ENCODE measurements around the gene ATP1B3. TPM values are rescaled to one million over a fixed set of nuclear protein-coding genes. Genes with fewer than 3 reads are reported as not detected.

ATP1B3 gene
- polyA plus RNA-seq, 1 of the 3 experiments (the other 2 are of a cell fraction): 86.3 TPM

- Histone ChIP-seq H3K9me3 (no peaks in the 10 kb centered on the region), H3F3A (replicated peaks; ENCODE audit: insufficient read depth) (peaks cover 2% of the 10 kb centered on the region), H4K20me1 (ENCODE audit: insufficient read depth) (no peaks in the 10 kb centered on the region), H2AFZ (ENCODE audit: low read depth) (no peak overlapping the region), H3K4me1 (ENCODE audit: control insufficient read depth in 1 of 2, insufficient read depth in 2 of 2, low read depth in 1 of 2, low read length in 1 of 2) (no peaks in the 10 kb centered on the region), H3K79me2 (ENCODE audit: insufficient read depth) (no peaks in the 10 kb centered on the region), H3K27ac (ENCODE audit: low read depth in 2 of 2, low read length in 1 of 2) (no peak overlapping the region), H3K4me3 (ENCODE audit: low read depth in 2 of 2, low read length in 1 of 2) (no peak overlapping the region), H3K36me3 (replicated peaks in 1 of 2; ENCODE audit: control insufficient read depth in 1 of 2, insufficient read depth in 2 of 2, low read length in 1 of 2) (peaks cover 12 to 16% of the 10 kb centered on the region in 2 experiments), H3K27me3 (ENCODE audit: insufficient read depth) (no peaks in the 10 kb centered on the region), H3K4me2 (no peak overlapping the region), H3K9me2 (no peaks in the 10 kb centered on the region), H3K9ac (no peak overlapping the region)
- POLR2A ChIA-PET: no interaction called here
- no peak for TF ChIP-seq FOXJ3 (CRISPR knock-in tag; IDR thresholded peaks at IDR 0.05)
- TF ChIP-seq NRF1 (IDR thresholded peaks at IDR 0.05; ENCODE audit: low read depth, low read length): no peak
- TF ChIP-seq RCOR1 (IDR thresholded peaks at IDR 0.05; ENCODE audit: low read length): no peak
- TF ChIP-seq JUND (IDR thresholded peaks at IDR 0.05): no peak
- CTCF ChIA-PET: interaction anchor here (1.0 to 1.1 kb wide), 4 partner anchors 13 to 52 kb away, joined by 3 to 4 read pairs (median 3); no protein-coding TSS in a partner anchor
- WGBS (ENCODE audit: low lambda C conversion rate): 86% methylated on average over 8 of the region's 9 CpGs
- no peak for DNase-seq
Measured at GRCh38 chr3:141926929-141927328, 50.5 kb downstream of the ATP1B3 start.

GRCh38 chr3:141928631-141929270, 52.3 kb downstream of the ATP1B3 start:
- POLR2A ChIA-PET: interaction anchor here (1.3 kb wide), 1 partner anchor 12 kb away, joined by 3 read pairs; no protein-coding TSS in a partner anchor

DNA sequence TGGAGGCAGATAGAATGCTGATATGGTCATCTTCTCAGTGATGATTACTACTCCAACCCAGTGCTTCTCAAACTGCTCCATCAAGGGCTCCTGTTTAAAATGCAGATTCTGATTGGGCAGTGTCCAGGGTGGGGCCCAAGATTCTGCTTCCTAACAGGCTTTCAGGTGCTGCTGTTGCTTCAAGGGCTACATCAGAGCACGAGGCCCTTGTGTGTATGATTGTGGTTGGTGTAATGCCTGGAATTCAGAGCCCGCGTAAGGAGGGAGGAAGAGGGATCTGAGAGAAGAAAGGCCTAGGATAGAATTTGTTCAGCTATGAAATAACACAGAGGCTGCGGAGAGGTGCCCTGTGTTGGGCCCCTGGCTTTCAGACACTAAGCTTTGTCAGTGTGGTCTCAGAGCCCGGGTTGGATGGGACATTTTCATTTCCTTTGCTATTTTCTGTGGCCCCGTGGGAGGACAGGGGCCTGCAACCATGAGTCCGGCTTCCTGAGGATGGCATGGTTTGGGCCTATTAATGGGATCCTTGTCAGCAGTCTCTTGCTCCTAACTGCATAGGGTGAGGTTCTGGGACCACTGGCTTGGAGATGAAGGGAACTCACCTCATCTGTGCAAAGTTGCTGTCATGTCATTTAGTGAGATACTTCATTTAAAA, 53.0 kb downstream of the ATP1B3 start:
- POLR2A ChIA-PET: no interaction called here
- Histone ChIP-seq H3K4me2 (no peak overlapping the region), H3K4me1 (ENCODE audit: control insufficient read depth in 1 of 2, insufficient read depth in 2 of 2, low read depth in 1 of 2, low read length in 1 of 2) (no peaks in the 10 kb centered on the region), H3K27me3 (ENCODE audit: insufficient read depth) (no peaks in the 10 kb centered on the region), H3K9me3 (no peaks in the 10 kb centered on the region), H3K4me3 (ENCODE audit: low read depth in 2 of 2, low read length in 1 of 2) (no peak overlapping the region), H3K9ac (no peak overlapping the region), H2AFZ (ENCODE audit: low read depth) (no peak overlapping the region), H3K27ac (ENCODE audit: low read depth in 2 of 2, low read length in 1 of 2) (no peak overlapping the region), H3K9me2 (no peaks in the 10 kb centered on the region), H3K36me3 (replicated peaks in 1 of 2; ENCODE audit: control insufficient read depth in 1 of 2, insufficient read depth in 2 of 2, low read length in 1 of 2) (peaks cover under 1 to 11% of the 10 kb centered on the region in 2 experiments), H3K79me2 (ENCODE audit: insufficient read depth) (no peaks in the 10 kb centered on the region), H3F3A (replicated peaks; ENCODE audit: insufficient read depth) (peaks cover 5% of the 10 kb centered on the region), H4K20me1 (ENCODE audit: insufficient read depth) (no peaks in the 10 kb centered on the region)
- no peak for DNase-seq
- CTCF ChIA-PET: no interaction called here
- WGBS (ENCODE audit: low lambda C conversion rate): 93% methylated on average over 7 of the region's 7 CpGs
- TF ChIP-seq, protein P1, sequence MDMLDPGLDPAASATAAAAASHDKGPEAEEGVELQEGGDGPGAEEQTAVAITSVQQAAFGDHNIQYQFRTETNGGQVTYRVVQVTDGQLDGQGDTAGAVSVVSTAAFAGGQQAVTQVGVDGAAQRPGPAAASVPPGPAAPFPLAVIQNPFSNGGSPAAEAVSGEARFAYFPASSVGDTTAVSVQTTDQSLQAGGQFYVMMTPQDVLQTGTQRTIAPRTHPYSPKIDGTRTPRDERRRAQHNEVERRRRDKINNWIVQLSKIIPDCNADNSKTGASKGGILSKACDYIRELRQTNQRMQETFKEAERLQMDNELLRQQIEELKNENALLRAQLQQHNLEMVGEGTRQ (IDR thresholded peaks at IDR 0.05; ENCODE audit: borderline replicate concordance, low read depth, low read length): no peak
- TF ChIP-seq RFX5 (IDR thresholded peaks at IDR 0.05; ENCODE audit: low read length): no peak
- no peak for TF ChIP-seq JUND (IDR thresholded peaks at IDR 0.05)
- TF ChIP-seq NFIC (IDR thresholded peaks at IDR 0.05; ENCODE audit: borderline replicate concordance): no peak
- TF ChIP-seq MEF2A (IDR thresholded peaks at IDR 0.05; ENCODE audit: borderline replicate concordance, low read depth): no peak
- no peak for TF ChIP-seq MXI1 (IDR thresholded peaks at IDR 0.05; ENCODE audit: low read depth, low read length)
- no peak for TF ChIP-seq EZH2phosphoT487 (IDR thresholded peaks at IDR 0.05; ENCODE audit: borderline replicate concordance, low read depth)
- TF ChIP-seq REST (IDR thresholded peaks at IDR 0.05; ENCODE audit: low read depth, low read length): no peak
- no peak for TF ChIP-seq YY1 (IDR thresholded peaks at IDR 0.05; ENCODE audit: low read depth)
- no peak for TF ChIP-seq PBX3 (IDR thresholded peaks at IDR 0.05)

More at GRCh38 chr3:141928631-141929270, 52.3 kb downstream of the ATP1B3 start:
- Histone ChIP-seq H3K27me3 (ENCODE audit: insufficient read depth) (no peaks in the 10 kb centered on the region), H4K20me1 (ENCODE audit: insufficient read depth) (no peaks in the 10 kb centered on the region), H3F3A (replicated peaks; ENCODE audit: insufficient read depth) (peaks cover 2% of the 10 kb centered on the region), H3K4me2 (no peak overlapping the region), H3K36me3 (replicated peaks in 1 of 2; ENCODE audit: control insufficient read depth in 1 of 2, insufficient read depth in 2 of 2, low read length in 1 of 2) (peaks cover 7 to 11% of the 10 kb centered on the region in 2 experiments), H3K9ac (no peak overlapping the region), H3K27ac (ENCODE audit: low read depth in 2 of 2, low read length in 1 of 2) (no peak overlapping the region), H3K9me3 (no peaks in the 10 kb centered on the region), H3K4me3 (ENCODE audit: low read depth in 2 of 2, low read length in 1 of 2) (no peak overlapping the region), H3K9me2 (no peaks in the 10 kb centered on the region), H2AFZ (ENCODE audit: low read depth) (no peak overlapping the region), H3K79me2 (ENCODE audit: insufficient read depth) (no peaks in the 10 kb centered on the region), H3K4me1 (ENCODE audit: control insufficient read depth in 1 of 2, insufficient read depth in 2 of 2, low read depth in 1 of 2, low read length in 1 of 2) (no peaks in the 10 kb centered on the region)
- no peak for DNase-seq
- TF ChIP-seq GABPA (IDR thresholded peaks at IDR 0.05; ENCODE audit: low read depth) (no peak), NFIC (IDR thresholded peaks at IDR 0.05; ENCODE audit: borderline replicate concordance) (no peak), FOSL2 (IDR thresholded peaks at IDR 0.05; ENCODE audit: borderline replicate concordance, low read depth) (no peak), POLR2AphosphoS5 (IDR thresholded peaks at IDR 0.05; ENCODE audit: low read depth, low read length) (no peak), MXI1 (IDR thresholded peaks at IDR 0.05; ENCODE audit: low read depth, low read length) (no peak), TCF12 (IDR thresholded peaks at IDR 0.05) (no peak), JUND (IDR thresholded peaks at IDR 0.05) (no peak), SMC3 (IDR thresholded peaks at IDR 0.05; ENCODE audit: low read depth, low read length) (no peak)
- CTCF ChIA-PET: interaction anchor here (1.0 kb wide), 1 partner anchor 146 kb away, joined by 3 read pairs; no protein-coding TSS in a partner anchor
- WGBS (ENCODE audit: low lambda C conversion rate): 97% methylated on average over 15 of the region's 15 CpGs

All from SK-N-SH (cell line).